Left lung (tissue), 10 donors: ENCODE data around the gene NADK2. TPM values are rescaled to one million over a fixed set of nuclear protein-coding genes. Genes with fewer than 3 reads are reported as not detected.

Experiments
- ATAC-seq: fragments of 200-7000 bp; cut with Tn5 transposase; one replicate; pipeline ENCODE4 v1.9.1; 2020; ENCODE audit warnings: moderate library complexity
- DNase-seq, 4 donors: peaks; one replicate each; pipeline ENCODE4 v3.0.0-alpha.2; 2013 to 2020
- H3K27ac ChIP-seq, 2 donors: fragments of 200-600 bp; sonication (generic) in 1 of 2; one replicate each; pipeline versions ENCODE4 v1.5.0 to v1.8.0; 2020 to 2021
- H3K27me3 ChIP-seq, 2 donors: fragments of 200-600 bp; sonication (generic) in 1 of 2; one replicate each; pipeline versions ENCODE4 v1.5.0 to v1.8.0; 2020 to 2021
- H3K36me3 ChIP-seq, 2 donors: fragments of 200-600 bp; sonication (generic) in 1 of 2; one replicate each; pipeline versions ENCODE4 v1.5.0 to v1.8.0; 2020 to 2021
- H3K4me1 ChIP-seq, 2 donors: fragments of 200-600 bp; one replicate each; pipeline ENCODE4 v1.8.0; 2021
- H3K4me3 ChIP-seq, 2 donors: fragments of 200-600 bp; sonication (generic) in 1 of 2; one replicate each; pipeline versions ENCODE4 v1.5.0 to v1.8.0; 2020 to 2021; ENCODE audit warnings: mild to moderate bottlenecking in 1 of 2
- H3K9me3 ChIP-seq, 2 donors: fragments of 200-600 bp; sonication (generic) in 1 of 2; one replicate each; pipeline versions ENCODE4 v1.5.0 to v1.8.0; 2020 to 2021
- intact Hi-C, 2 donors: fragments of 100-400 bp; cut with DNase I; formaldehyde crosslinking; loops; one replicate each; pipeline versions ENCODE4 v1.11.2 to v1.14.2; 2022
- polyA plus RNA-seq, 6 donors: library from polyadenylated mRNA; unstranded; fragments of 120-200 nt; gene quantifications; one replicate each; pipeline ENCODE4 v1.2.1, GENCODE V29; 2013; ENCODE audit not compliant: insufficient read length in 6 of 6
- total RNA-seq, 2 donors: library from RNA; stranded (reverse); fragmentation: NEBNext Ultra II Directional; extraction: Animal tissue kit (Norgen Biotek cat#: 25700); gene quantifications; one replicate each; pipeline ENCODE4 v1.2.1, GENCODE V29; 2021
- TF ChIP-seq, protein P1 (sequence below), 2 donors: fragments of 200-600 bp; sonication (generic) in 1 of 2; IDR thresholded peaks; one replicate each; pipeline versions ENCODE4 v1.5.0 to v1.8.0; 2021; ENCODE audit warnings: antibody characterized with exemption in 2 of 2
- donor health status: DM: no; HTN: yes; CAD: no.
- donor health status: DM: no; HTN: no; CAD: no.

NADK2 gene
- total and polyA plus RNA-seq, 8 donors, result 23.8 to 57.2 (median 47.8) TPM

DNA sequence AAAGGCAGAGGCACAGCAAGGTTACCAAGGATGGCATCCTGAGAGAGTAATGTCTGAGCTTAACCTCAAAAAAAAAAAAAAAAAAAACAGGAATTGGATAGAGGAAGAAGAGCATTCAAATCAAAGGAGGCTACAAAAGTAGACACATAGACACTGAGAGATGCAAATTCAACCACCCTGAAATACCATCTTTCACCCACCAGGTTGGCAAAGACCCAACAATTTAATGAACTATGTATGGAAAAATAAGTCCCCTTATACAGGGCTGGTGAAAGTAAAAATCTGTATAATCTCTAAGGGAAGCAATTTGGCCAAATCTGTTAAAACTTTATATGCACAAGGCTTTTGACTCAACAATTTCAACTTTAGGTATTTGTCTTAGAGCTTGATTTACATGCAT is 4.9 kb downstream of the NADK2 start:
- TF ChIP-seq, protein P1, sequence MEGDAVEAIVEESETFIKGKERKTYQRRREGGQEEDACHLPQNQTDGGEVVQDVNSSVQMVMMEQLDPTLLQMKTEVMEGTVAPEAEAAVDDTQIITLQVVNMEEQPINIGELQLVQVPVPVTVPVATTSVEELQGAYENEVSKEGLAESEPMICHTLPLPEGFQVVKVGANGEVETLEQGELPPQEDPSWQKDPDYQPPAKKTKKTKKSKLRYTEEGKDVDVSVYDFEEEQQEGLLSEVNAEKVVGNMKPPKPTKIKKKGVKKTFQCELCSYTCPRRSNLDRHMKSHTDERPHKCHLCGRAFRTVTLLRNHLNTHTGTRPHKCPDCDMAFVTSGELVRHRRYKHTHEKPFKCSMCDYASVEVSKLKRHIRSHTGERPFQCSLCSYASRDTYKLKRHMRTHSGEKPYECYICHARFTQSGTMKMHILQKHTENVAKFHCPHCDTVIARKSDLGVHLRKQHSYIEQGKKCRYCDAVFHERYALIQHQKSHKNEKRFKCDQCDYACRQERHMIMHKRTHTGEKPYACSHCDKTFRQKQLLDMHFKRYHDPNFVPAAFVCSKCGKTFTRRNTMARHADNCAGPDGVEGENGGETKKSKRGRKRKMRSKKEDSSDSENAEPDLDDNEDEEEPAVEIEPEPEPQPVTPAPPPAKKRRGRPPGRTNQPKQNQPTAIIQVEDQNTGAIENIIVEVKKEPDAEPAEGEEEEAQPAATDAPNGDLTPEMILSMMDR (IDR thresholded peaks at IDR 0.05), result no peak
- ATAC-seq, result no peak

DNA sequence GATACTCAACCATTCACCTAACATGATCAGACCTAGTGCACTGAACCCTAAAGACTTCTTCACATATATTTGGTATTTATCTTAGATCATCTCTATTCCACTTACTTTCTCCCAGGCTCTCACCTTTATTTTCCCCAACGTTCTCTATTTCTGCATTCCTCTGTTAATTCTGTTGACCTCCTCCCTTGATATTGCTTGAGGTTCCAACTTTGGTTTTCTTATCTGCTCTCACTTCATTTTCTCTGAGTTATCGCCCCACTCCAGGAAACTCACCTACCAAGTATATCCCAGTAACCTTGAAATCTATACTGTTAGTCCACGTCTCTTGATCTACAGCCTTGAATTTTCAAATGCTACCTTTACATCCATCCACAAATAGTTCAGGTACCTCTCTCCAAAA is 9.2 kb downstream of the NADK2 start:
- intact Hi-C loops, result no loop called here
- no peak for ATAC-seq

More for the DNA sequence above, 4.9 kb downstream of the NADK2 start:
- DNase-seq, result no peak
- H3K4me1 ChIP-seq, result peaks cover 25 to 44% of the 10 kb centered on the region in 2 donors
- H3K27ac ChIP-seq, result no peak overlapping the region
- no peak overlapping the region for H3K4me3 ChIP-seq
- no peaks in the 10 kb centered on the region for H3K9me3 ChIP-seq
- no peaks in the 10 kb centered on the region for H3K27me3 ChIP-seq
- H3K36me3 ChIP-seq, result no peaks in the 10 kb centered on the region
- intact Hi-C loops, result no loop called here

DNA sequence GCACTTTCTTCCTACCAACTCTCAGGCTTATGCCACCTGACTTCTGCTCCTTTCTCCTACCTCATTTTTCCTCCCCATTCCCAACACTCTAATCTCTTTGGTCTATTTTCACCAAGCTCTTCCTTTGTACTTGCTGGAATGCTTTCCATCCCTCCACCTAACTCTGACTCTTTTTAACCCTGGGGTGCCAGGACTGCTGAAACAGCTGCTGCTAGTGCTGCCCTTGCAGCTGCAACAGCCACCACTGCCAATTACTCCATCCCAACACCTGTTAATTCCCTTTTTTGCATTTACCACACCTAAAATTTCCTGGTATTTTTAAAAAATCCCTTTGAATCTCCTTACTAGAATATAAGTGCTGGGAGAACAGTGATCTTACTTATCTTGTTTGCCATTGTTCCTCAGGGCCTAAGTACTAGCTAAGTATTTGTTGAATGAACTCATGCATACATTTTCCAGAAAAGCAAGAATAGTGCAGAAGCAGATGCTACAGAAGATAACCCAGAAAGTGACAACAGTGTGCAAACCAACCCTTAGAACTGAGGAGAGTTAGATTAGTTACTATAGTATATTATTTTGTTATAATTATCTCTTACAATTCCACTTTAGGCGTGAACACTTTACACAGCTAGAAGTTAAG is 11.5 kb downstream of the NADK2 start:
- Histone ChIP-seq H3K36me3 (no peaks in the 10 kb centered on the region), H3K4me1 (no peaks in the 10 kb centered on the region), H3K27me3 (no peaks in the 10 kb centered on the region), H3K27ac (no peak overlapping the region), H3K4me3 (no peak overlapping the region), H3K9me3 (no peaks in the 10 kb centered on the region)
- ATAC-seq (no peak), DNase-seq (no peak)
- intact Hi-C loops, result no loop called here
- TF ChIP-seq, protein P1 (IDR thresholded peaks at IDR 0.05), result no peak

More for the DNA sequence above, 9.2 kb downstream of the NADK2 start:
- no peak for DNase-seq
- H3K9me3 ChIP-seq, result no peaks in the 10 kb centered on the region
- TF ChIP-seq, protein P1 (IDR thresholded peaks at IDR 0.05), result no peak
- H3K27me3 ChIP-seq, result no peaks in the 10 kb centered on the region
- no peak overlapping the region for H3K4me3 ChIP-seq
- H3K4me1 ChIP-seq, result peaks cover 0 to 9% of the 10 kb centered on the region in 2 donors
- H3K36me3 ChIP-seq, result no peaks in the 10 kb centered on the region
- no peak overlapping the region for H3K27ac ChIP-seq

DNA sequence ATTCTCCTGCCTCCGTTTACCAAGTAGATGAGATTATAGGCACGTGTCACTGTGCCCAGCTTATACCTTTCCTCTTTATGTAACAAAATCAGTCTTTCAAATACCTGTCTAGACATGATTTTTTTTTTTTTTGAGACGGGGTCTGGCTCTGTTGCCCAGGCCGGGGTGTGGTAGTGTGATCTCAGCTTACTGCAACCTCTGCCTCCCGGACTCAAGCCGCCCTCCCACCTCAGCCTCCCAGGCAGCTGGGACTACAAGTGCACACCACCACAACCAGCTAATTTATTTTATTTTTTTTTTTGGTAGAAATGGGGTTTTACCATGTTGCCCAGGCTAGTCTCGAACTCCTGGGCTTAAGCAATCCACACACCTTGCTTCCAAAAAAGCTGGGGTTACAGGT is 13.2 kb downstream of the NADK2 start:
- ATAC-seq, result no peak
- Histone ChIP-seq H3K4me3 (no peak overlapping the region), H3K27me3 (no peaks in the 10 kb centered on the region), H3K36me3 (peaks cover 0 to 10% of the 10 kb centered on the region in 2 donors), H3K4me1 (no peaks in the 10 kb centered on the region), H3K9me3 (no peaks in the 10 kb centered on the region), H3K27ac (no peak overlapping the region)
- peak in 1 of 4 donors; percentile 27 for DNase-seq
- intact Hi-C loops, result no loop called here
- TF ChIP-seq, protein P1 (IDR thresholded peaks at IDR 0.05), result no peak

DNA sequence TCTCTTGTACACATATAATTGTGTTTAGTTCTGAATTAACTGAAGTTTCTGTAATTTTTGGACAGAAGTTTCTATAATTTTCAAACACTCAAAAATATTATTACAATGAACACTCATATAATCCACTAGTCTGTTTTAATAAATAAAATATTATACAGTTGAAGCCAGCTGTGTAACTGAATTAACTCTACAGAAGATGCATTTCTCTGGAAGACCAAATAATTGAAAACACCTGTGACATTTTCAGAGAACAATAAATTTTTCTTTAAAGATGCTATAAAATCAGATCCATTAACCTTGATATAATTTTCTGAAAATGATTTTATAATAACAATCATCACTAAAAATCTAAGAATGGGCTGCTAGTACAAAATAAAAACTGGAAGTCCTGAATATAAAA is 14.7 kb downstream of the NADK2 start:
- H3K27me3 ChIP-seq, result no peaks in the 10 kb centered on the region
- TF ChIP-seq, protein P1 (IDR thresholded peaks at IDR 0.05), result no peak
- H3K4me3 ChIP-seq, result no peak overlapping the region
- intact Hi-C loops, result no loop called here
- no peak for DNase-seq
- H3K9me3 ChIP-seq, result no peaks in the 10 kb centered on the region
- no peak for ATAC-seq
- H3K27ac ChIP-seq, result no peak overlapping the region
- peaks cover 0 to 10% of the 10 kb centered on the region in 2 donors for H3K36me3 ChIP-seq
- no peaks in the 10 kb centered on the region for H3K4me1 ChIP-seq
